GM12872 (cell line): ENCODE results near the gene FSTL4.

ENCODE experiments used
- CTCF ChIP-seq: IDR thresholded peaks from 3 replicates; pipeline ENCODE4 v1.5.1; 2011; ENCODE audit warnings: low read depth, mild to moderate bottlenecking, low read length, moderate library complexity; ENCODE audit not compliant: insufficient read depth

FSTL4 gene

GRCh38 chr5:133383580-133383939 is 228.8 kb downstream of the FSTL4 start:
- no peak for TF ChIP-seq CTCF

GRCh38 chr5:133382661-133383579 is 229.4 kb downstream of the FSTL4 start:
- TF ChIP-seq CTCF, result no peak

- TF ChIP-seq CTCF, result no peak
These were observed 230.6 kb downstream of the FSTL4 start for GRCh38 chr5:133381571-133382365.

GRCh38 chr5:133381041-133381440 is 231.3 kb downstream of the FSTL4 start:
- TF ChIP-seq CTCF, result no peak

- no peak for TF ChIP-seq CTCF
These were observed 234.6 kb downstream of the FSTL4 start for GRCh38 chr5:133377736-133378135.

- TF ChIP-seq CTCF, result no peak
These were observed 235.4 kb downstream of the FSTL4 start for GRCh38 chr5:133376986-133377385.

- no peak for TF ChIP-seq CTCF
These were observed 239.0 kb downstream of the FSTL4 start for GRCh38 chr5:133373121-133373870.
